Endothelial cell of umbilical vein (primary cell): ENCODE measurements around the gene USP34. TPM values are rescaled to one million over a fixed set of nuclear protein-coding genes. Genes with fewer than 3 reads are reported as not detected.

Experiments used
- BruUV-seq: library from RNA; stranded (reverse); fragments of 400-500 nt; replicated peaks from 2 replicates; lab custom pipeline; 2021; lab: Mats Ljungman, UMichigan
- CTCF ChIA-PET: fragments of 300-600, 350-600 bp; sonication (Branson Sonifier 250); formaldehyde crosslinking; loops from one replicate; lab custom pipeline; 2021; ENCODE audit warnings: antibody characterized with exemption, inconsistent platforms; lab: Charles Lee
- POLR2A ChIA-PET: fragments of 300-600, 350-600 bp; sonication (Branson Sonifier 250); formaldehyde crosslinking; loops from one replicate; lab custom pipeline; 2021; ENCODE audit warnings: antibody characterized with exemption, inconsistent platforms; lab: Charles Lee
- DNase-seq: peaks from one replicate; pipeline ENCODE4 v3.0.0-alpha.2; 2011; ENCODE audit warnings: low read depth, low spot score
- FAIRE-seq: peaks from 2 replicates; lab custom pipeline; 2011; peaks lifted over from hg19 to GRCh38; lab: Jason Lieb, UNC
- H2AFZ ChIP-seq: 2 replicates; pipeline ENCODE4 v1.6.0; 2012; ENCODE audit warnings: low read depth, low read length, control low read depth, inconsistent platforms
- H3K27ac ChIP-seq: 2 replicates; pipeline ENCODE4 v1.5.1; 2011; ENCODE audit warnings: low read depth, mild to moderate bottlenecking, control low read depth, low read length, moderate library complexity; ENCODE audit not compliant: insufficient read depth
- H3K27me3 ChIP-seq, 2 experiments: 2 replicates each; pipeline versions ENCODE4 v1.6.0 to v1.6.1; 2011; ENCODE audit warnings: low read length in 2 of 2, mixed read lengths in 1 of 2; ENCODE audit not compliant: control insufficient read depth in 2 of 2, insufficient read depth in 2 of 2
- H3K36me3 ChIP-seq, 2 experiments: 2 replicates in 1 of 2; 3 replicates in 1 of 2; pipeline ENCODE4 v1.5.1; 2011; ENCODE audit warnings: low read length in 2 of 2, mild to moderate bottlenecking in 1 of 2, moderate library complexity in 1 of 2; ENCODE audit not compliant: control insufficient read depth in 2 of 2, insufficient read depth in 2 of 2; ENCODE audit errors: extremely low read depth in 1 of 2
- H3K4me1 ChIP-seq: 3 replicates; pipeline ENCODE4 v1.5.1; 2011; ENCODE audit warnings: mild to moderate bottlenecking, low read length; ENCODE audit not compliant: control insufficient read depth, insufficient read depth; ENCODE audit errors: extremely low read depth
- H3K4me2 ChIP-seq: 2 replicates; pipeline ENCODE4 v1.6.1; 2011; ENCODE audit warnings: low read length, control low read depth, mixed read lengths; ENCODE audit not compliant: insufficient read depth
- H3K4me3 ChIP-seq, 3 experiments: fragments of 200-600 bp in 1 of 3; sonication (generic), shearing (Covaris generic) in 1 of 3; replicated peaks in 1 of 3; 2 replicates each; pipeline ENCODE4 v1.5.1; 2011 to 2016; ENCODE audit warnings: control low read depth in 3 of 3, low read length in 3 of 3, mild to moderate bottlenecking in 2 of 3, inconsistent platforms in 1 of 3, low read depth in 1 of 3, moderate library complexity in 1 of 3; ENCODE audit not compliant: insufficient read depth in 1 of 3
- H3K79me2 ChIP-seq: 2 replicates; pipeline ENCODE4 v1.6.0; 2012; ENCODE audit warnings: low read length, inconsistent platforms; ENCODE audit not compliant: control insufficient read depth, insufficient read depth
- H3K9ac ChIP-seq: replicated peaks from 2 replicates; pipeline ENCODE3; 2011; ENCODE audit warnings: low read length, control low read depth; ENCODE audit not compliant: insufficient read depth; ENCODE audit errors: extremely low read depth
- H3K9me1 ChIP-seq: replicated peaks from 3 replicates; pipeline ENCODE4 v1.6.0; 2011; ENCODE audit warnings: mild to moderate bottlenecking, low read length; ENCODE audit not compliant: control insufficient read depth, insufficient read depth; ENCODE audit errors: extremely low read depth
- H3K9me3 ChIP-seq: replicated peaks from 2 replicates; pipeline ENCODE4 v1.5.1; 2012; ENCODE audit warnings: low read length, inconsistent platforms; ENCODE audit not compliant: control insufficient read depth, insufficient read depth
- H4K20me1 ChIP-seq: replicated peaks from 2 replicates; pipeline ENCODE3; 2011; ENCODE audit warnings: mild to moderate bottlenecking, low read length; ENCODE audit not compliant: control insufficient read depth, insufficient read depth; ENCODE audit errors: extremely low read depth
- EZH2 ChIP-seq: IDR thresholded peaks from 2 replicates; pipeline ENCODE4 v1.6.1; 2012; ENCODE audit warnings: borderline replicate concordance, low read depth, mild to moderate bottlenecking, moderate library complexity, low read length, inconsistent platforms; ENCODE audit not compliant: severe bottlenecking
- FOS ChIP-seq: IDR thresholded peaks from 2 replicates; pipeline ENCODE4 v1.6.1; 2011; ENCODE audit warnings: mild to moderate bottlenecking, low read length, moderate library complexity, borderline replicate concordance; ENCODE audit not compliant: insufficient read depth
- GATA2 ChIP-seq: IDR thresholded peaks from 2 replicates; pipeline ENCODE4 v1.7.0; 2011; ENCODE audit warnings: low read depth, mild to moderate bottlenecking, moderate library complexity, mixed read lengths, low read length; ENCODE audit not compliant: insufficient read length, insufficient read depth
- JUN ChIP-seq: IDR thresholded peaks from 2 replicates; pipeline ENCODE4 v1.6.1; 2011; ENCODE audit warnings: borderline replicate concordance, low read depth; ENCODE audit not compliant: insufficient read length, insufficient read depth
- MYC ChIP-seq: IDR thresholded peaks from one replicate; pipeline ENCODE4 v1.6.1; 2011; ENCODE audit warnings: mild to moderate bottlenecking, low read depth, low read length
- POLR2A ChIP-seq: IDR thresholded peaks from 2 replicates; pipeline ENCODE4 v1.6.1; 2012; ENCODE audit warnings: low read depth, mild to moderate bottlenecking, control low read depth, low read length
- POLR2AphosphoS5 ChIP-seq: IDR thresholded peaks from 2 replicates; pipeline ENCODE4 v1.6.1; 2012; ENCODE audit warnings: low read depth, mild to moderate bottlenecking, control low read depth, low read length, moderate library complexity; ENCODE audit not compliant: insufficient read depth
- dilution Hi-C: fragments of 300-500 bp; cut with MboI; formaldehyde crosslinking; loops from one replicate; pipeline ENCODE4 v1.15.0; 2019; ENCODE audit warnings: low sequenced_read_pairs; ENCODE audit not compliant: extremely low pct_ligation_motif_present
- intact Hi-C: fragments of 100-400 bp; cut with micrococcal nuclease; formaldehyde crosslinking; loops from one replicate; pipeline ENCODE4 v1.10.0; 2022
- polyA plus RNA-seq, 4 experiments: library from polyadenylated mRNA; depleted of rRNA in 3 of 4; stranded (reverse) in 3 of 4; unstranded in 1 of 4; fragments of >200 nt; gene quantifications; 2 replicates each; pipeline versions ENCODE4 v1.2.1 to v1.2.3, GENCODE V29; 2011 to 2012; ENCODE audit warnings: missing spikeins in 1 of 4
- total RNA-seq: library from RNA; stranded (reverse); gene quantifications from 2 replicates; pipeline ENCODE4 v1.2.3, GENCODE V29; 2021
- TF ChIP-seq, protein P1 (sequence below), 2 donors: IDR thresholded peaks; 1 replicate in 1 of 2; 2 replicates in 1 of 2; pipeline ENCODE4 v1.5.1; 2011; ENCODE audit warnings: low read length in 2 of 2, mild to moderate bottlenecking in 2 of 2, moderate library complexity in 2 of 2, control low read depth in 1 of 2, inconsistent platforms in 1 of 2, low read depth in 1 of 2; ENCODE audit not compliant: insufficient read depth in 1 of 2; ENCODE audit errors: extremely low read depth in 1 of 2
- TF ChIP-seq, protein P2 (sequence below): IDR thresholded peaks from 2 replicates; pipeline ENCODE4 v1.6.1; 2011; ENCODE audit not compliant: insufficient read depth, insufficient read length

The USP34 gene
- total and polyA plus RNA-seq, 2 donors (not counting 3 experiments of a cell fraction or from before 2014, with no cell fraction given) = 46.3 to 96.9 TPM

DNA sequence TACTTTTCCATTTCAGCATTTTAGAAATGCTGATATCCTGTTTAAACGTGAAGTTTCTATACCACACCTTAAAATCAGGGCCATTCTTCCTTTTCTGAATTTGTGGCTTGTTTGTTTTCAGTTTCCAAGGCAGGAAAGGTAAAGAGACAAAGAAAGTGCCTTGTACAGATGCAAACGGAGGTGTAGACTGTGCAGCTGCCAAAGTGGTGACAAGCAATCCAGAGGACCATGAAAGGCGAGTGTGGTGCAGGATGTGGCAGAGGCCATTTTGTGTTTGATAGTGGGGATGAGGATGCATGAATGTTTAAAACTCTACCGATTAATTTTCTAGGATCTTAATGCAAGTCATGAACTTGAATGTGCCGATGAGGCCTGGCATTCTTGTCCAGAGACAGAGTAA lies 308.2 kb downstream of the USP34 start:
- no peak for DNase-seq
- intact Hi-C loops = no loop called here
- H3K9me3 ChIP-seq = no peaks in the 10 kb centered on the region
- H4K20me1 ChIP-seq = no peaks in the 10 kb centered on the region
- dilution Hi-C loops = no loop called here
- TF ChIP-seq POLR2A (no peak), EZH2 (no peak), MYC (no peak), JUN (no peak), GATA2 (no peak), POLR2AphosphoS5 (no peak), FOS (no peak)
- TF ChIP-seq, protein P1, sequence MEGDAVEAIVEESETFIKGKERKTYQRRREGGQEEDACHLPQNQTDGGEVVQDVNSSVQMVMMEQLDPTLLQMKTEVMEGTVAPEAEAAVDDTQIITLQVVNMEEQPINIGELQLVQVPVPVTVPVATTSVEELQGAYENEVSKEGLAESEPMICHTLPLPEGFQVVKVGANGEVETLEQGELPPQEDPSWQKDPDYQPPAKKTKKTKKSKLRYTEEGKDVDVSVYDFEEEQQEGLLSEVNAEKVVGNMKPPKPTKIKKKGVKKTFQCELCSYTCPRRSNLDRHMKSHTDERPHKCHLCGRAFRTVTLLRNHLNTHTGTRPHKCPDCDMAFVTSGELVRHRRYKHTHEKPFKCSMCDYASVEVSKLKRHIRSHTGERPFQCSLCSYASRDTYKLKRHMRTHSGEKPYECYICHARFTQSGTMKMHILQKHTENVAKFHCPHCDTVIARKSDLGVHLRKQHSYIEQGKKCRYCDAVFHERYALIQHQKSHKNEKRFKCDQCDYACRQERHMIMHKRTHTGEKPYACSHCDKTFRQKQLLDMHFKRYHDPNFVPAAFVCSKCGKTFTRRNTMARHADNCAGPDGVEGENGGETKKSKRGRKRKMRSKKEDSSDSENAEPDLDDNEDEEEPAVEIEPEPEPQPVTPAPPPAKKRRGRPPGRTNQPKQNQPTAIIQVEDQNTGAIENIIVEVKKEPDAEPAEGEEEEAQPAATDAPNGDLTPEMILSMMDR (IDR thresholded peaks at IDR 0.05; ENCODE audit: extremely low read depth in 1 of 2, insufficient read depth in 1 of 2, low read depth in 1 of 2, low read length in 2 of 2) = no peak
- TF ChIP-seq, protein P2, sequence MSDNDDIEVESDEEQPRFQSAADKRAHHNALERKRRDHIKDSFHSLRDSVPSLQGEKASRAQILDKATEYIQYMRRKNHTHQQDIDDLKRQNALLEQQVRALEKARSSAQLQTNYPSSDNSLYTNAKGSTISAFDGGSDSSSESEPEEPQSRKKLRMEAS = no peak
- H3K4me2 ChIP-seq = no peak overlapping the region
- POLR2A ChIA-PET = no interaction called here
- CTCF ChIA-PET = interaction anchor here (1.3 kb wide), 1 partner anchor 12 kb away, joined by 3 read pairs; no protein-coding TSS in a partner anchor
- no peaks in the 10 kb centered on the region for H3K79me2 ChIP-seq
- no peak overlapping the region for H3K4me3 ChIP-seq
- H3K9ac ChIP-seq = no peak overlapping the region
- no peaks in the 10 kb centered on the region for H3K27me3 ChIP-seq
- no peak for FAIRE-seq
- H3K27ac ChIP-seq = no peak overlapping the region
- H2AFZ ChIP-seq = no peak overlapping the region
- H3K4me1 ChIP-seq = no peaks in the 10 kb centered on the region
- H3K36me3 ChIP-seq = no peaks in the 10 kb centered on the region
- no peaks in the 10 kb centered on the region for H3K9me1 ChIP-seq
- no TSS peak for BruUV-seq
